ENCODE measurements around the gene UFSP1.
A peak's percentile ranks its signal among the peaks of the same experiment; 100 is the strongest.

UFSP1 gene

GRCh38 chr7:100854146-100854895 is 35.2 kb downstream of the UFSP1 start:
- TF ChIP-seq RARB (CRISPR knock-in tag; IDR thresholded peaks at IDR 0.05) = no peak
- no peak for TF ChIP-seq ARNTL (CRISPR knock-in tag; IDR thresholded peaks at IDR 0.05; ENCODE audit: borderline replicate concordance, low read depth)
- no peak for TF ChIP-seq TSHZ2 (CRISPR knock-in tag; IDR thresholded peaks at IDR 0.05)
- TF ChIP-seq SNAI2 (CRISPR knock-in tag; IDR thresholded peaks at IDR 0.05) = no peak
- TF ChIP-seq CSRNP3 (CRISPR knock-in tag; IDR thresholded peaks at IDR 0.05) = no peak
- TF ChIP-seq TCF4 (CRISPR knock-in tag; IDR thresholded peaks at IDR 0.05; ENCODE audit: borderline replicate concordance) = no peak
- no peak for TF ChIP-seq ZNF8 (CRISPR knock-in tag; IDR thresholded peaks at IDR 0.05)
- TF ChIP-seq CREB5 (CRISPR knock-in tag; IDR thresholded peaks at IDR 0.05; ENCODE audit: low read depth) = no peak
- TF ChIP-seq ZFP3 (CRISPR knock-in tag; IDR thresholded peaks at IDR 0.05) = no peak
- TF ChIP-seq TOX (CRISPR knock-in tag; IDR thresholded peaks at IDR 0.05; ENCODE audit: borderline replicate concordance) = no peak
- no peak for ATAC-seq

- no peak for TF ChIP-seq ZFP30 (CRISPR knock-in tag; IDR thresholded peaks at IDR 0.05)
- TF ChIP-seq ZNF70 (CRISPR knock-in tag; IDR thresholded peaks at IDR 0.05) = no peak
- no peak for TF ChIP-seq ZNF565 (CRISPR knock-in tag; conservative IDR thresholded peaks at IDR 0.05; ENCODE audit: low read depth)
- TF ChIP-seq ARNTL (CRISPR knock-in tag; IDR thresholded peaks at IDR 0.05; ENCODE audit: borderline replicate concordance, low read depth) = no peak
- 0 out of 2 replicates have a peak, but pooled peaks have one; percentile 35 for TF ChIP-seq ZFP3 (CRISPR knock-in tag; IDR thresholded peaks at IDR 0.05)
- ATAC-seq = peak; percentile 100
Measured at GRCh38 chr7:100852048-100852872, 37.3 kb downstream of the UFSP1 start, which contains the start of gene SLC12A9. Gene SLC12A9, plus strand, starts transcription at chr7:100852713. Its CDS starts 1,485 bp downstream, at chr7:100854198.

- no peak for TF ChIP-seq PPARA (CRISPR knock-in tag; IDR thresholded peaks at IDR 0.05; ENCODE audit: borderline replicate concordance)
- no peak for TF ChIP-seq SNAI2 (CRISPR knock-in tag; IDR thresholded peaks at IDR 0.05)
- no peak for TF ChIP-seq PATZ1 (CRISPR knock-in tag; IDR thresholded peaks at IDR 0.05; ENCODE audit: borderline replicate concordance)
- TF ChIP-seq ZNF70 (CRISPR knock-in tag; IDR thresholded peaks at IDR 0.05) = no peak
- no peak for TF ChIP-seq POU6F1 (CRISPR knock-in tag; IDR thresholded peaks at IDR 0.05; ENCODE audit: borderline replicate concordance, low read depth)
- no peak for TF ChIP-seq BACH2 (CRISPR knock-in tag; IDR thresholded peaks at IDR 0.05; ENCODE audit: borderline replicate concordance)
- no peak for ATAC-seq
Measured at GRCh38 chr7:100847360-100847759, 42.2 kb downstream of the UFSP1 start.

All from SK-N-SH treated with all-trans-retinoic acid at 6 μM for 48 hours (cell line).